GM20000 (cell line): Measurements from ENCODE around the gene CUX1.

Experiments used
- DNase-seq: peaks from one replicate; pipeline ENCODE4 v3.0.0; 2012; ENCODE audit warnings: low spot score
- TF ChIP-seq, protein P1 (sequence below): IDR thresholded peaks from 2 replicates; pipeline ENCODE4 v1.5.1; 2012; ENCODE audit warnings: mild to moderate bottlenecking, control low read depth; ENCODE audit errors: extremely low read depth, missing control alignments

Gene CUX1

DNA sequence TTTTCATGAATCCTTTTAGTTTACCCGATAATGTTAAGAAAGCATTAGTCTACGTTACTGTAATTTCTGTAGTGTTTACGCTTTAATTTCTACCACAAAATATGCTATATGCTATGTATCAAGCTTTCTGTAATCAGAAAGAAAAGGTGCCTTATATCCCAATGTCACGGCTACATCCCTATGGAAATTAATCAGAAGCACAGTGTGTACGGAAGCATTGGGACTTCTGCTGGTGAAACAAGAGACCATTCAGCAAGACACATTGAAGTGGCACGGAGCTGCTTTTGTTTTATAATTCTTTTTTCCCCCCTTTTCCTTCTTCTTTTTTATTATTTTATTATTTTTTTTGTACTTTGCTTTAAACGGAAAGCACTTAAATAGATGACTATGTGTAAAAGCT, 438.1 kb downstream of the CUX1 start:
- DNase-seq = no peak
- TF ChIP-seq, protein P1, sequence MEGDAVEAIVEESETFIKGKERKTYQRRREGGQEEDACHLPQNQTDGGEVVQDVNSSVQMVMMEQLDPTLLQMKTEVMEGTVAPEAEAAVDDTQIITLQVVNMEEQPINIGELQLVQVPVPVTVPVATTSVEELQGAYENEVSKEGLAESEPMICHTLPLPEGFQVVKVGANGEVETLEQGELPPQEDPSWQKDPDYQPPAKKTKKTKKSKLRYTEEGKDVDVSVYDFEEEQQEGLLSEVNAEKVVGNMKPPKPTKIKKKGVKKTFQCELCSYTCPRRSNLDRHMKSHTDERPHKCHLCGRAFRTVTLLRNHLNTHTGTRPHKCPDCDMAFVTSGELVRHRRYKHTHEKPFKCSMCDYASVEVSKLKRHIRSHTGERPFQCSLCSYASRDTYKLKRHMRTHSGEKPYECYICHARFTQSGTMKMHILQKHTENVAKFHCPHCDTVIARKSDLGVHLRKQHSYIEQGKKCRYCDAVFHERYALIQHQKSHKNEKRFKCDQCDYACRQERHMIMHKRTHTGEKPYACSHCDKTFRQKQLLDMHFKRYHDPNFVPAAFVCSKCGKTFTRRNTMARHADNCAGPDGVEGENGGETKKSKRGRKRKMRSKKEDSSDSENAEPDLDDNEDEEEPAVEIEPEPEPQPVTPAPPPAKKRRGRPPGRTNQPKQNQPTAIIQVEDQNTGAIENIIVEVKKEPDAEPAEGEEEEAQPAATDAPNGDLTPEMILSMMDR = no peak

DNA sequence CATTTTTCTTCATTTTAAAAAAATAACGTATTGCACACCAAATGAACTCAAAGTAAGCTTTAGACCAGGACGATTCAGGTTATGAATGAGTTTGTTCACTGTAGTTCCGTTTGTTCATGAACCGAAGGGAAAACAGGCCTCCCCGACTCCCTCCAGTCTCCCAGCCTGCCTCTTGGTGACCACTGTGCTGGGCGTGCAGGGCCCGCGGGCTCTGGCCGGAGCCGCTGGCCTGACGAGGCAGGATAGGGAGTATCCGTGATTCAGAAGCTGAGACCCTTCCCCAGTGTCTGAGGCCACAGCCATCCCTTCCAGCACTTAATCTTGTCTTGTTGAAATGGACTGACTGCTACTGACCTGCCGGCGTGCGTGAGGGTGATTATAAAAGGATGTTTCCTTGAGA, 438.5 kb downstream of the CUX1 start:
- no peak for DNase-seq
- TF ChIP-seq, protein P1 = no peak

DNA sequence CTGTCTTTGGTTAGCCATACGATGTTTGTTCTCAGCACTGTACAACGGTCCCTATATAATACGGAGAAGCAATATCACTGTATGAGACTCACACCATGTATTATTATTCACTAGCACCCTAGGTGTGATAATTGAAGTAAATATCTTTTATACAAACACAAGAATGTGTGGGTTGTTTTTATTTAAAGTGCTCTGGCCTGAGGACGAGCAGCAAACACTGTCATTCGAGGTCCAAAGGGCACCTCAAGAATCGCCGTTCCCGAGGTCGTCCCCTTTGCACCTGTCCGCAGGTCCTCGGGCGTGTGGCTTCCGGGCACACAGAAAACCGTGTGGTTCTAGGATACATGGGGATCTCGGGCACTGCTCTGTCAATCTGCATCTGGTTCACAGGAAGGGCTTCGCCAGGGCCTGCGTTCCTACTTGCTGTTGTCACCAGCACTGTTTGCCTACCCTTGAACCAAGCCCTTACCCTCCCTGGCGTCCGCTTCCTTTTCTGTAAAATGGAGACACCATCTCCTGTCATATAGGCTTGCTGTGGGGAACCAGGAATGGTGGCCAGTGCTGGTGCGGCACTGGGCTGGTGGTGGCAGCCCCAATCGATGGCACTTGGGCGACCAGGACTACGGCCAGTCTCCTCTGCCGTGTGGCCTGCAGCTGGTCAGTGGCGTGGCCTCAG, 440.8 kb downstream of the CUX1 start:
- no peak for DNase-seq
- TF ChIP-seq, protein P1 = no peak

DNA sequence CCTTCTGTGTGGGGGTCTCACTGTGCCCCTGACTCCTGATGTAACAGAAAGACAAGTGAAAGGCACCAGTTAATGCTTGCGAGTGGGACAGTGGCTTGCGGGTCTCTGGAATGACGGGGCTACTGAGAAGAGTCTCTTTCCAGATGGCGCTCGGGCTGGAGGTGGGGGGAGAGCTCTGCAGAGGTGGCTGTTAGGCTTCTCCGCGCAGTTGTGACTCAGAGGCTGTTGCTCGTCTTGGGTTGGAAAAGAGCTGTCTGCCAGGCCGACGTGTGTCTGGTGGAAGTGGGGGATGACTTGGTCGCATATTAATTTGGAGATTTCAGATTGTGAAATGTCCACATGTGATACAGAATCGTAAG, 441.3 kb downstream of the CUX1 start:
- no peak for DNase-seq
- TF ChIP-seq, protein P1 = no peak

DNA sequence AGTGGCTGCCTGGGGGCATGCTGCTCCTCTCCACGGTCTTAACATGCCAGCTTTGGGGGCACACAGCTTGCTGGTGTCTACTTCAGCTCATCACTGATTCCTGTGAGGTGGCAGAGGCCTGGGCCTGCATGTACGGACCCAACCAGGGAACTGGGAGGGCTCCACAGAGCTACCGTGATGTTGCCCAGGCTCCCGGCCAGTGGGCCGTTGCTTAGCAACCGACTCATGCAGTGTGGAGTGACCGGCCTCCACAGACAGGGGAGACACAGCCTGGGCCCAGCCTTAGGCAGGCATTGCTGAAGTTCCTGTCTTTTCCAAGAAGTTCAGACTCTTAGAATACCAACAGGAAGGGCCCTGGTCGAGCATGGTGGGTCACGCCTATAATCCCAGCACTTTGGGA, 443.4 kb downstream of the CUX1 start:
- no peak for DNase-seq
- TF ChIP-seq, protein P1 = no peak

DNA sequence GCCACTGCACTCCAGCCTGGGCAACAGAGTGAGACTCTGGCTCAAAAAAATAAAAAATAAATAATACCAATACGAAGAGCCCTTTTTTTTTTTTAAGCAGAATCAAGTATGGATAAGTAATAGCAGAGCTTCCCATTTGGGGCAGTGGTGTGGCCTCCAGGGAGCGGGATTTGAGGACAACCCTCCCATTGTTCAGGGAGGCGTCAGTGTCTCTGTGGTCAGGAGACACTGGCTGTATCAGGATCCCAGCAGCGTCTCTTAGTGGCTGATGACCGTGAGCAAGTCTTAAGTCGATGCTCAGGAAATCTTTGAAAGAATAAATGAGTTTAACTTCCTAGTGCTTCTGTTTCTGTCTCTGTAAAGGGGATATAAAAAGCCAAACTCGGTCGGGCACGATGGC, 444.0 kb downstream of the CUX1 start:
- no peak for DNase-seq
- TF ChIP-seq, protein P1 = no peak

DNA sequence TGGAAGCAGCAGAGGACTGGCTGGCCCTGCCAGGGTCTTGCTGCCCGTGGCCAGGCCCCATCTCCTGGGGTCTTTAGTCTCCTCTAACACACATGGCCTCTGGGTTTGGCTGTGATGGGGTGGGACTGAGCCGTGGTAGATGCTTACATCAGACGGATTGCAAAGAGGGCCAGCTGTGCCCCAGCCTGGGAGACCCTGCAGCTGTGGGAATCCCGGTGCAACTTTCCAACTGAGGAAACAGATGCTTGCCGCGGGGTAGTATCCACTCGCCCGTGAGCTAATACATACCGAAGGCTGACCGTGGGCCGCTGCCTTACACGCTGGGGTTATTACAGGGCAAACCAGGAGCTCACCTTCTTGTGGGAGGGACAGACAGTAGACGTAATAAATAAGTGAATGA, 445.1 kb downstream of the CUX1 start:
- DNase-seq = no peak
- TF ChIP-seq, protein P1 = no peak
